Right lobe of liver (tissue), 4 donors: ENCODE measurements around the gene PDZD2.

Source experiments
- POLR2A ChIP-seq: fragments of 450-650 bp; IDR thresholded peaks from one replicate; pipeline ENCODE4 v1.6.1; 2017; ENCODE audit warnings: antibody characterized with exemption, mild to moderate bottlenecking
- TF ChIP-seq, protein P1 (sequence below), 4 donors: fragments of 200-600 bp in 3 of 4; fragments of 450-650 bp in 1 of 4; IDR thresholded peaks; one replicate each; pipeline versions ENCODE4 v1.5.1 to v1.8.0; 2016 to 2022; ENCODE audit warnings: antibody characterized with exemption in 4 of 4, mild to moderate bottlenecking in 2 of 4
- donor health status: DM: no; HTN: no; CAD: no.
- donor health status: DM: no; HTN: no; CAD: no.
- donor health status: DM: no; HTN: yes; CAD: no.

- TF ChIP-seq, protein P1, sequence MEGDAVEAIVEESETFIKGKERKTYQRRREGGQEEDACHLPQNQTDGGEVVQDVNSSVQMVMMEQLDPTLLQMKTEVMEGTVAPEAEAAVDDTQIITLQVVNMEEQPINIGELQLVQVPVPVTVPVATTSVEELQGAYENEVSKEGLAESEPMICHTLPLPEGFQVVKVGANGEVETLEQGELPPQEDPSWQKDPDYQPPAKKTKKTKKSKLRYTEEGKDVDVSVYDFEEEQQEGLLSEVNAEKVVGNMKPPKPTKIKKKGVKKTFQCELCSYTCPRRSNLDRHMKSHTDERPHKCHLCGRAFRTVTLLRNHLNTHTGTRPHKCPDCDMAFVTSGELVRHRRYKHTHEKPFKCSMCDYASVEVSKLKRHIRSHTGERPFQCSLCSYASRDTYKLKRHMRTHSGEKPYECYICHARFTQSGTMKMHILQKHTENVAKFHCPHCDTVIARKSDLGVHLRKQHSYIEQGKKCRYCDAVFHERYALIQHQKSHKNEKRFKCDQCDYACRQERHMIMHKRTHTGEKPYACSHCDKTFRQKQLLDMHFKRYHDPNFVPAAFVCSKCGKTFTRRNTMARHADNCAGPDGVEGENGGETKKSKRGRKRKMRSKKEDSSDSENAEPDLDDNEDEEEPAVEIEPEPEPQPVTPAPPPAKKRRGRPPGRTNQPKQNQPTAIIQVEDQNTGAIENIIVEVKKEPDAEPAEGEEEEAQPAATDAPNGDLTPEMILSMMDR (IDR thresholded peaks at IDR 0.05) = no peak
- no peak for TF ChIP-seq POLR2A
Measured at GRCh38 chr5:31866166-31866565, 227.2 kb downstream of the PDZD2 start.
